PC-3 (cell line): Measurements from ENCODE around the gene PTPRA.

Experiments
- EZH2 ChIP-seq: fragments of 300-600 bp; sonication (generic); IDR thresholded peaks from one replicate; pipeline ENCODE4 v1.6.1; 2017; ENCODE audit warnings: antibody characterized with exemption, mild to moderate bottlenecking, low read length; ENCODE audit not compliant: unreplicated experiment
- EZH2phosphoT487 ChIP-seq: fragments of 300-600 bp; sonication (generic); IDR thresholded peaks from 2 replicates; pipeline ENCODE4 v1.6.1; 2018; ENCODE audit warnings: mild to moderate bottlenecking, antibody characterized with exemption, low read length, borderline replicate concordance
- TF ChIP-seq, protein P1 (sequence below): fragments of 300-600 bp; sonication (generic); conservative IDR thresholded peaks from 2 replicates; pipeline ENCODE4 v1.5.1; 2017; ENCODE audit warnings: antibody characterized with exemption, low read depth, mild to moderate bottlenecking, low read length

DNA sequence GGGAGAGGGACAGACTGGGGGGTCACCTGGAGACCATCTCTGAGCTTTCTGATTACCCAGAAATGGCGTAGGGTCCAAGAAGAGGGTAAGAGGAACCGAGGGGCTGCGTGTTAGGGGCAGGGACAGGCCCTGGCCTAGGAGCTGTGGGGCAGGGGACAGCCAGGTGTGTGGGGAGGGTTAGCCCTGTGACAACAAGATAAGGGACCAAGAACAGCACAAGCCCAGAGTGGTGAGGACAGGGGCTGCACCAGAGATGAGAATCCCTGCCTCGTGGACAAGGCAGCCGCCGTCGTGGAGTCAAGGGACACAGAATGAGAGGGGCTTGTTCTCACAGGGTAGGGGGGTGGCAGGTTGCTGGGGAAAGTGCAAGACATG lies 211.7 kb downstream of the PTPRA start:
- TF ChIP-seq, protein P1, sequence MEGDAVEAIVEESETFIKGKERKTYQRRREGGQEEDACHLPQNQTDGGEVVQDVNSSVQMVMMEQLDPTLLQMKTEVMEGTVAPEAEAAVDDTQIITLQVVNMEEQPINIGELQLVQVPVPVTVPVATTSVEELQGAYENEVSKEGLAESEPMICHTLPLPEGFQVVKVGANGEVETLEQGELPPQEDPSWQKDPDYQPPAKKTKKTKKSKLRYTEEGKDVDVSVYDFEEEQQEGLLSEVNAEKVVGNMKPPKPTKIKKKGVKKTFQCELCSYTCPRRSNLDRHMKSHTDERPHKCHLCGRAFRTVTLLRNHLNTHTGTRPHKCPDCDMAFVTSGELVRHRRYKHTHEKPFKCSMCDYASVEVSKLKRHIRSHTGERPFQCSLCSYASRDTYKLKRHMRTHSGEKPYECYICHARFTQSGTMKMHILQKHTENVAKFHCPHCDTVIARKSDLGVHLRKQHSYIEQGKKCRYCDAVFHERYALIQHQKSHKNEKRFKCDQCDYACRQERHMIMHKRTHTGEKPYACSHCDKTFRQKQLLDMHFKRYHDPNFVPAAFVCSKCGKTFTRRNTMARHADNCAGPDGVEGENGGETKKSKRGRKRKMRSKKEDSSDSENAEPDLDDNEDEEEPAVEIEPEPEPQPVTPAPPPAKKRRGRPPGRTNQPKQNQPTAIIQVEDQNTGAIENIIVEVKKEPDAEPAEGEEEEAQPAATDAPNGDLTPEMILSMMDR = no peak
- TF ChIP-seq EZH2 = no peak
- no peak for TF ChIP-seq EZH2phosphoT487
